K562 (cell line): ENCODE data around the gene PRR14. TPM values are rescaled to one million over a fixed set of nuclear protein-coding genes. Genes with fewer than 3 reads are reported as not detected.

Experiments
- CCNT2 ChIP-seq: IDR thresholded peaks from 2 replicates; pipeline ENCODE4 v1.6.1; 2011; ENCODE audit warnings: borderline replicate concordance, low read depth, mild to moderate bottlenecking, moderate library complexity, mixed read lengths, low read length; ENCODE audit not compliant: insufficient read length; ENCODE audit errors: extremely low read depth
- CHD1 ChIP-seq: fragments of 200-600 bp; sonication (generic); IDR thresholded peaks from one replicate; pipeline ENCODE4 v1.6.1; 2012; ENCODE audit warnings: mild to moderate bottlenecking, moderate library complexity, low read length, inconsistent platforms
- CTCFL ChIP-seq: IDR thresholded peaks from 2 replicates; pipeline ENCODE4 v1.6.1; 2011; ENCODE audit warnings: borderline replicate concordance, low read depth, mild to moderate bottlenecking, moderate library complexity, low read length; ENCODE audit not compliant: insufficient read depth, poor library complexity, severe bottlenecking
- CUX1 ChIP-seq: fragments of 200-800 bp; sonication (Bioruptor generic); IDR thresholded peaks from 2 replicates; pipeline ENCODE4 v1.6.1; 2016; ENCODE audit warnings: missing genetic modification characterization, missing compliant biosample characterization
- HCFC1 ChIP-seq: IDR thresholded peaks from 2 replicates; pipeline ENCODE4 v1.6.1; 2012; ENCODE audit warnings: low read depth, low read length, improper control_type of control experiment
- TAF7 ChIP-seq: fragments of 450-650 bp; IDR thresholded peaks from 2 replicates; pipeline ENCODE4 v1.6.1; 2016; ENCODE audit warnings: missing genetic modification characterization, missing compliant biosample characterization
- TCF7 ChIP-seq: sonication (generic); IDR thresholded peaks from 2 replicates; pipeline ENCODE4 v1.6.1; 2016; ENCODE audit warnings: antibody characterized with exemption, borderline replicate concordance
- THRB ChIP-seq: fragments of 450-650 bp; formaldehyde crosslinking; conservative IDR thresholded peaks from 2 replicates; pipeline ENCODE4 v1.4.0; 2022; ENCODE audit warnings: mild to moderate bottlenecking, missing genetic modification characterization
- ZNF133 ChIP-seq: fragments of 250-450 bp; sonication (Bioruptor Pico); IDR thresholded peaks from 2 replicates; pipeline ENCODE4 v1.4.0; 2020; ENCODE audit warnings: mild to moderate bottlenecking
- ZNF41 ChIP-seq: fragments of 250-450 bp; sonication (Bioruptor Pico); conservative IDR thresholded peaks from 2 replicates; pipeline ENCODE4 v1.4.0; 2020; ENCODE audit warnings: mild to moderate bottlenecking
- ZZZ3 ChIP-seq: fragments of 450-650 bp; IDR thresholded peaks from 2 replicates; pipeline ENCODE4 v1.6.1; 2016; ENCODE audit warnings: antibody characterized with exemption, mild to moderate bottlenecking, moderate library complexity
- polyA plus RNA-seq, 8 experiments: library from polyadenylated mRNA; depleted of rRNA in 4 of 8; stranded (reverse) in 5 of 8; unstranded in 3 of 8; fragments of >200 nt; fragmentation: Nextera tagmentation in 2 of 8; fragmentation: Illumina TruSeq in 1 of 8; extraction: Ambion mirVana in 2 of 8; extraction: Trizol in 1 of 8; gene quantifications; 2 replicates each; pipeline versions ENCODE4 v1.2.1 to v1.2.3, GENCODE V29; 2011 to 2014; ENCODE audit warnings: inconsistent platforms in 1 of 8, missing spikeins in 1 of 8
- total RNA-seq, 7 experiments: library from RNA; depleted of rRNA in 6 of 7; stranded (reverse); fragments of >200 nt in 6 of 7; fragmentation: Illumina TruSeq in 2 of 7; extraction: Trizol in 2 of 7; gene quantifications; 2 replicates each; pipeline versions ENCODE4 v1.2.1 to v1.2.3, GENCODE V29; 2011 to 2021; ENCODE audit warnings: low replicate concordance in 1 of 7

PRR14 gene
- total and polyA plus RNA-seq, 9 of the 15 experiments (the other 6 are each of a cell fraction or from before 2014, with no cell fraction given), result 2.2 to 63.1 (median 11.5) TPM

GRCh38 chr16:30698139-30698815, 47.5 kb downstream of the PRR14 start (continued):
- TF ChIP-seq THRB (peak; percentile 88), CTCFL (no peak), CCNT2 (no peak), ZNF41 (CRISPR knock-in tag) (no peak), CHD1 (peak; percentile 89), ZNF133 (CRISPR knock-in tag) (no peak), ZZZ3 (no peak), CUX1 (CRISPR knock-in tag) (no peak), HCFC1 (no peak), TAF7 (peak; percentile 95), TCF7 (no peak)
